Omental fat pad (tissue), 4 donors: ENCODE measurements around the gene CD248. TPM values are rescaled to one million over a fixed set of nuclear protein-coding genes. Genes with fewer than 3 reads are reported as not detected.

Experiments used
- ATAC-seq: fragments of 150-250 bp; one replicate; pipeline ENCODE4 v1.9.1; 2016; ENCODE audit warnings: mild to moderate bottlenecking, moderate library complexity; ENCODE audit not compliant: low FRiP score
- DNase-seq: peaks from one replicate; pipeline ENCODE4 v3.0.0-alpha.2; 2019; ENCODE audit warnings: low spot score
- CTCF ChIP-seq, 3 donors: fragments of 450-650 bp; IDR thresholded peaks; one replicate each; pipeline ENCODE4 v1.5.1; 2016 to 2017; ENCODE audit warnings: antibody characterized with exemption in 3 of 3, mild to moderate bottlenecking in 3 of 3, moderate library complexity in 2 of 3
- total RNA-seq, 4 donors: library from RNA; depleted of rRNA; stranded (reverse); fragments of >200 nt; gene quantifications; one replicate each; pipeline ENCODE4 v1.1.0, GENCODE V29; 2016

CD248 gene
- total RNA-seq, 4 donors from 2014 or later = 43.2 to 107 (median 70.7) TPM

GRCh38 chr11:66288671-66289547, 27.9 kb downstream of the CD248 start, which contains the start of gene YIF1A:
YIF1A (minus strand) TSS chr11:66289143; CDS start chr11:66288985, 158 bp downstream.
- TF ChIP-seq CTCF (IDR thresholded peaks at IDR 0.05) = no peak
- ATAC-seq (peak; percentile 90), DNase-seq (peak; percentile 88)

- TF ChIP-seq CTCF (IDR thresholded peaks at IDR 0.05) = no peak
- no peak for DNase-seq
- ATAC-seq = no peak
Observed at GRCh38 chr11:66287889-66288670, 28.8 kb downstream of the CD248 start.

- ATAC-seq = no peak
- DNase-seq = no peak
- no peak for TF ChIP-seq CTCF (IDR thresholded peaks at IDR 0.05)
Observed at GRCh38 chr11:66287211-66287888, 29.5 kb downstream of the CD248 start.

- ATAC-seq = no peak
- no peak for DNase-seq
- no peak for TF ChIP-seq CTCF (IDR thresholded peaks at IDR 0.05)
Observed at GRCh38 chr11:66286699-66287098, 30.1 kb downstream of the CD248 start.

GRCh38 chr11:66285250-66285947, 31.4 kb downstream of the CD248 start:
- no peak for TF ChIP-seq CTCF (IDR thresholded peaks at IDR 0.05)
- ATAC-seq = no peak

GRCh38 chr11:66284526-66285078, 32.2 kb downstream of the CD248 start:
- TF ChIP-seq CTCF (IDR thresholded peaks at IDR 0.05) = no peak
- no peak for ATAC-seq

More at GRCh38 chr11:66285250-66285947, 31.4 kb downstream of the CD248 start:
- DNase-seq = no peak

More at GRCh38 chr11:66284526-66285078, 32.2 kb downstream of the CD248 start:
- no peak for DNase-seq
